ENCODE measurements around the gene SRSF3. TPM values are rescaled to one million over a fixed set of nuclear protein-coding genes. Genes with fewer than 3 reads are reported as not detected.

The SRSF3 gene
- total and polyA plus RNA-seq, 9 of the 15 experiments (the other 6 are each of a cell fraction or from before 2014, with no cell fraction given) = 337 to 1,200 (median 518) TPM

- 0 out of 2 replicates have a peak, but pooled peaks have one; percentile 69 for TF ChIP-seq ZBTB49 (CRISPR knock-in tag; IDR thresholded peaks at IDR 0.05; ENCODE audit: borderline replicate concordance)
- TF ChIP-seq EWSR1 (IDR thresholded peaks at IDR 0.05; ENCODE audit: borderline replicate concordance, low read depth, partially characterized antibody) = no peak
- TF ChIP-seq LARP7 (IDR thresholded peaks at IDR 0.05) = no peak
- TF ChIP-seq MAFK (IDR thresholded peaks at IDR 0.05; ENCODE audit: low read length) = peak; percentile 69
- no peak for TF ChIP-seq KAT2B (IDR thresholded peaks at IDR 0.05; ENCODE audit: low read depth, low read length)
- TF ChIP-seq ZNF239 (CRISPR knock-in tag; IDR thresholded peaks at IDR 0.05) = peak; percentile 91
- no peak for TF ChIP-seq THRA (IDR thresholded peaks at IDR 0.05)
- TF ChIP-seq MAFG (tag; conservative IDR thresholded peaks at IDR 0.05) = peak; percentile 83
- TF ChIP-seq ARID2 (IDR thresholded peaks at IDR 0.05) = peak; percentile 84
- TF ChIP-seq SMAD4 (CRISPR knock-in tag; conservative IDR thresholded peaks at IDR 0.05) = peak; percentile 51
- TF ChIP-seq BRF1 (IDR thresholded peaks at IDR 0.05; ENCODE audit: borderline replicate concordance, extremely low read depth, insufficient read length) = no peak
- TF ChIP-seq SP1 (CRISPR knock-in tag; IDR thresholded peaks at IDR 0.05) = 0 out of 2 replicates have a peak, but pooled peaks have one; percentile 48
- TF ChIP-seq KDM1A (IDR thresholded peaks at IDR 0.05) = peak; percentile 51 to 75; a peak in 3 of 4 replicates
- TF ChIP-seq ZNF384 (IDR thresholded peaks at IDR 0.05; ENCODE audit: low read depth, low read length) = peak; percentile 100
- no peak for TF ChIP-seq MIER1 (IDR thresholded peaks at IDR 0.05; ENCODE audit: low read depth)
- TF ChIP-seq LCOR (CRISPR knock-in tag; IDR thresholded peaks at IDR 0.05) = peak; percentile 45; the same call in 1 of the 2 replicates
- TF ChIP-seq PATZ1 (CRISPR knock-in tag; IDR thresholded peaks at IDR 0.05; ENCODE audit: borderline replicate concordance) = no peak
- no peak for TF ChIP-seq TCF3 (CRISPR knock-in tag; IDR thresholded peaks at IDR 0.05)
- peak; percentile 30; the same call in 1 of the 2 replicates for TF ChIP-seq HLTF (IDR thresholded peaks at IDR 0.05)
- no peak for TF ChIP-seq POLR2G (IDR thresholded peaks at IDR 0.05; ENCODE audit: low read depth, low read length)
Measured at GRCh38 chr6:36615018-36615761, 21.0 kb downstream of the SRSF3 start (continued).
